Fibroblast of peridontal ligament (primary cell): ENCODE measurements around the gene MACIR.
"Not testable (repeated sequence)": the region's sequence is repeated elsewhere in the genome, so short reads cannot be mapped to it uniquely, and the experiment has no call there.

Source experiments
- DNase-seq: peaks from one replicate; pipeline ENCODE4 v3.0.0-alpha.2; 2010; ENCODE audit errors: extremely low read depth

MACIR gene, protein sequence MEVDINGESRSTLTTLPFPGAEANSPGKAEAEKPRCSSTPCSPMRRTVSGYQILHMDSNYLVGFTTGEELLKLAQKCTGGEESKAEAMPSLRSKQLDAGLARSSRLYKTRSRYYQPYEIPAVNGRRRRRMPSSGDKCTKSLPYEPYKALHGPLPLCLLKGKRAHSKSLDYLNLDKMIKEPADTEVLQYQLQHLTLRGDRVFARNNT

DNA sequence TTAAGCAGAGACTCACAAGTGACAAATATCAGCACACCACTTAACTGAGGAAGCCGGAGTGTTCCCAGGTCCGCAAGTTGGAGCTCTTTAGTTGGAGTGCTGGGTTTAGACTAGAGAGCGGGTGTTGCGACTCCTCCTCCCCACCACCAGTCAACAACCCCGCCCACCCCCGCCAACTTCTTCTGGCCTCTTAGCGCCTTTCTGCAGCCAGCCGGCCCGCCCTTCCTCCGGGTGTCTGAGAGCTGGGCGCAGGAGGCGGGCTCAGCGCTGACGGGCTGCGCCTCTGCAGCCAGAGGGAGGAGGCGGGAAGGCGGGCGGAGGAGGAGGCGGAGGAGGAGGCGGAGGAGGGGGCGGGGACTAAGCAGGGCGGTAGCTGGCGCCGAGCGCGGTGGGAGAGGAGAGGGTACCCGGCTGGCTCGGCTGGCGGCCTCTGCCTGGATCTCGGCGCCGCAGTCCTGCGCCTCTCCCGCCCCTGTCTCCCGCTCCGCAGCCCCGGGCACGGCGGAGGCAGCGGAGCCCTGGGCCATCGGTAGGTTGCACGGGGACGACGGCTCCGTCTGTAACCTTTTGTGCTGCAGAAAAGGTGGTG lies at the start of gene MACIR:
Gene MACIR, plus strand, starts transcription at position 396 of the 589 bp plus-strand sequence. CDS start 17,157 bp downstream, outside the sequence.
- DNase-seq: peak; percentile 94

DNA sequence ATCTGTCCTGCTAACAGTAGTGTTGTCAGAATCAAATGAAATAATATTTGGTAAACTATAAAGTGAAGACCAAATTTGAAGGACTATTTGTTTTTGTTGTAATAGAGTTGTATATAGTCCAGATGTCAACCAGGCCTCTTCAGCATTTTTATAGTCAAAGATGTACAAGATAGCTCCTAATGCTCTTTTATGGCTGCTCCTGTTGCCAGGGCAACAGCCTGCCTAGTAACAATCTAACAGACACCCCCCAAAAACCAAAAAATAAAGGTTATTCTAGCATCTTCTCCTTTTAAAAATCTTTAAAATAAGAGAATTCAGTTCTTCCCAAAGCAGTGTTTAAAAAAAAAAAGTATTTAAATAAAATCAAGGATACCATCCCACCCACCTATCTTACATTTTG lies 49.5 kb upstream of the MACIR start:
- DNase-seq: no peak

DNA sequence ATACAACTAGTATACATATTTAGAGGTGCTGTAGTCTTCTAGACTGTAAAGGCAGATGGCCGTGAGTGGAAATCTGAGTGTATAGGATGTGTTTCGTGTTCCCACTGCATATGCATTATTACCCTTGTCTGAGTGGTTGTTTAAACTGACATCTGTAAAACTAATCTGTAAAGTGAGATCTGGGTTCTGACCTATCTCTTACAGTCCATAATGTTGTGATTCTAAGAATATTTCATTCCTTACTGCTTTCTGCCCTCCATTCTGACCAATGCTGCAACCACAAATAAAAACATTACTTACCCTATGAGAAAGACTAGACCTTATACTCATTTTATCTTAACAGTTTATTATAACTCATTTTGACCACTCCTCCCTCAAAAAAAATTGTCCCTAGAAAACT lies 47.6 kb upstream of the MACIR start:
- DNase-seq: no peak

DNA sequence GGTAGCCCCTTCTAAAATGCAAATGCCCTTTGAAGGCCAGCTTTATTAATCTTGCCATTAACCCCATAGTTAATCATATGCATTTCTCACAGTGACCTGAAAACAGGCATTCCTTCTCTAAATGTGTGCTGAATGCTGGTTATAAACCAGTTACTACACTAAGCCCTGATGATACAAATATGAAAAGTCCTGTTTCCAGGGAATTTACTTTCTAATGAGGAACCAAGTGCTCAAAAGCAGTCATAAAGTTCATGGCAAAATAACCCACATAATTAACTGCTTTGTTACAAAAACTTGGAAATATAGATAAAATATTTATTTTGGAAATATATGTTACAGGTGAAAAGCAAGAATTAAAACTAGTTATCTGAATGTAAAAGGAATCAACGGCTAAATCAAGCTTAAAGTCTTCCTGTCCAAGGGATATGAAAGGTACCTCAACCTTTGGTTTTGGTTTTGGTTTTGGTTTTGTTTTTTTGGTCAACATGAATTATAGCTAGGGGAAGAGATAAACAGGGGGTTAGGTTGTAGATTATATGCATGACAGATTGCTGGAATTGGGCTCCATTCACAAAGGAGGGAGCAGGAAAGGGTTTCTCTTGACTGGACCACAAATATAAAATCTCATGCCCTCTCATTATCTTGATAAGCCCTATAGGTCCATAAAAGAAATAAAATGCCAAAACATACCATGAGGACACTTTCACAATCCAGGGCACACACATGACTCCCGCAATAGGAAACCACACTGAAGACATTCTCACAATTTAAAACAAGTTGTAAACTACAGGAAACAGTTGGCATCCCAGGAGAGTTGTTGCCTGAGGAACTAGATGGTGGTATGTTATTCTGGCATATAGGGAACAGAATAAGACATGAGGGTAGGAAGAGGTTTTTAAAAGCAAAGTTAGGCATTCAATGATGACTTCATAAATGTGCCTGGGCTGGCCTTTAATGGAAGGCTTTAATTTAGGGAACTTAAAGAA lies 46.7 kb upstream of the MACIR start:
- DNase-seq: peak; percentile 36

DNA sequence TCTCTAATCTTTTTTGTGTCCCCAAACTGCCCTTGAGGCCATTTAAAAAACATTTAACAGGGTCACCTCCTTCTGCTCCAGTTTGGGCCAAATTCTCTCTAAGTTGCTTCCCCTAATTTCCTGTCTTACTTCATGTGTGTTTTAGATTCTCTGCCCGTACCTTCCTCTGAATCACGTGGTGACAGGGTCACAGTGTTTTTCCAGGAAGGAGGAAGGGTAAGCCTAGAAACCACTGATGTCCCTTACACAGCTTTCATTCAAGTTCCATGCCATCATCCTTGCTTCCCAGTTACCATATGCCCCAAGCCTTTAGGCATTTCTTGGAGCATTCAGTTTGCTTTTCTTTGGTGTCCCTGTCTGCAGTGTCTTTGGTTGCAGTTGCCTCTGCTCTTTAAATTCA lies 42.4 kb upstream of the MACIR start:
- no peak for DNase-seq

DNA sequence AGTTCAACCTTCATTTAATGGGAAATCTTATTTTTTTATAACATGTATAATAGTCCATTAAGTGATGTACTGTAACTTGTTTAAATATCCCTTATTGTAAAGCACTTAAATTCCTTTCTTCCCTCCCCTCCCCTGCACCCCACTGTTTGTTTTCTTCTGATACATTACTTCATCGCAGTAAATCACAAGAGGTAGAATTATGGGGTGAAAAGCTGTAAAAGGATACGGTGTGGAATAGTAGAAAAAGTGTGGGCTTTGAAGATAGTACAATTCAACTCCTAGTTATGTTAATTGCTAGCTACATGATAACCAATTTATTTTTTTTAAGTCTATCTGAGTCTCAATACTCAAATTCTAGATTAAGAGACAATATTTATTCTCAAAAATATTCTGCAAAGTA lies 41.9 kb upstream of the MACIR start:
- no peak for DNase-seq

DNA sequence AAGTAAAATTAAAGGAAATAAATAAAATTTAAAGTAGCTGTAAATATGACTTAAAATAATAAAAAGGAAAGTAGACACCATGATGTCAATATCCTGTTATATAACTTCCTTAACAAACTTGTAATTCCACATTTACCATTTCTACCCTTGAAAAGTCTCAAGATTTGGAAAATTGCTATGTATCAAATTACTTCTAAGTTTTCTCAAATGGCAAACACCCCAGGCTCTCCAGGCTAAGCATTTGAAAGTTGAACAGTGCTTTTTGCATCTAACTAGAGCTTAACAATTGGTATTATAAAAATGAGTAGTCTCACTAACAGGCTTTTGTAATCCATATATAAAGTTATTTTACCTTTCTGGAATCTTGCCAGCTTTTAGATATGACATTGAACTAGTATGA lies 41.5 kb upstream of the MACIR start:
- peak; percentile 60 for DNase-seq

DNA sequence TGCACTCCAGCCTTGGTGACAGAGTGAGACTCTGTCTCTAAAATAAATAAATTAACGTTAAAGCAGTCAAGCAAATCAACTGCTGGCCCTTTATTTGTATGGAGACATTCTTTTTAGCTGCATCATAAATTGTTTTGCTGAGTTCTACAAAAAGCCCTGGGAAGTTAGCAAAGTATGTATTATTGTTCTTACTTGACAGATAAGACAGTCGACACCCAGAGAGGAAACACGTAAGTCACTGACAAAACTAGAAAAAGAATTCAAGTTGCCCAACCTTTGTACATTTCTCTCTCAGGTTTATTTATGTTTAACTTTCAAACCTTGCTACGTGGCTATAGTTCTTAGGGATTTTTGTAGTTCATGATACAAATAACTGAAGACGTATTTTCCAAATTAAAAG lies 40.4 kb upstream of the MACIR start:
- peak; percentile 41 for DNase-seq

DNA sequence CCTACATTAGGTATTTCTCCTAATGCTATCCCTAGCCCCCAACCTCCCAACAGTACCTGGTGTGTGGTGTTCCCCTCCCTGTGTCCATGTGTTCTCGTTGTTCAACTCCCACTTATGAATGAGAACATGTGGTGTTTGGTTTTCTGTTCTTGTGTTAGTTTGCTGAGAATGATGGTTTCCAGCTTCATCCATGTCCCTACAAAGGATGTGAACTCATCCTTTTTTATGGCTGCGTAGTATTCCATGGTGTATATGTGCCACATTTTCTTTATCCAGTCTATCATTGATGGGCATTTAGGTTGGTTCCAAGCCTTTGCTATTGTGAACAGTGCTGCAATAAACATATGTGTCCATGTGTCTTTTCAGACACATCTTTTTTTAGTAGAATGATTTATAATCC lies 39.5 kb upstream of the MACIR start:
- DNase-seq: not testable (repeated sequence)

DNA sequence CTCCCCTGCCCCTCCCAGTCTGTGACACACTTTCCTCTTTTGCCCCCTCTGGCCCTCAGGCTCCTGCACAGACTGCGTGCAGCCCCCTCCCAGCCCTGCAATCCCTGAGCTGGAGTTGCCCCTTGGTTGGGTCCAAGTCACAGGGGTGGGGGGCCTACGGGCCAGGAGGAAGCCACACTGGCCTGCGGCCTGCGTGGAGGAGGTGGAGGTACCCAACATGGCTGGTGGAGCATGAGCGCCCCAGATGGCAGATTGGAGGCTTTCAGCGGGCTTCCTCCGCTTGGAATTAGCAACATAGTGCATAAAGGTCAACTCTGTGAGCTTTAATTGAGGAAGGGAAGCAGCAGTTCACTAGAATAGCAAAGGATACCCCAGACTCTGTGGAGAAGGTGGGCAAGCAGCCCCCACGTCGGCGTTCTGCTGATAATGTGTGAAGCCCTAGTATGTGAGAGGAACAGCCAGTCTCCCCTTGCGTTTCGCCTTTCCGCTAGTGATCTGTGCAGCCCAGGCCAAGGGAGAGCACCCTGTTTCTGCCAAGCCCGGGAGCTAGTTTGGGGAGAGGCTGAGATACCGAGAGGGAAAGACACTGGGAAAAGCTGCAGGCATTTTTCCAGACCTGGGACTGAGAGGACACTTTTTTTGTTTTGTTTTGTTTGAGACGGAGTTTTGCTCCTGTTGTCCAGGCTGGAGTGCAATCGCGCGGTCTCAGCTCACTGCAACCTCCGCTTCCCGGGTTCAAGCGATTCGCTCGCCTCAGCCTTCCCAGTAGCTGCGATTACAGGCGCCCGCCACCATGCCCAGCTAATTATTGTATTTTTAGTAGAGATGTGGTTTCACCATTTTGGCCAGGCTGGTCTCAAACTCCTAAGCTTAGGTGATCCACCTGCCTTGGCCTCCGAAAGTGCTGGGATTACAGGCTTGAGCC lies 35.3 kb upstream of the MACIR start:
- DNase-seq: no peak

DNA sequence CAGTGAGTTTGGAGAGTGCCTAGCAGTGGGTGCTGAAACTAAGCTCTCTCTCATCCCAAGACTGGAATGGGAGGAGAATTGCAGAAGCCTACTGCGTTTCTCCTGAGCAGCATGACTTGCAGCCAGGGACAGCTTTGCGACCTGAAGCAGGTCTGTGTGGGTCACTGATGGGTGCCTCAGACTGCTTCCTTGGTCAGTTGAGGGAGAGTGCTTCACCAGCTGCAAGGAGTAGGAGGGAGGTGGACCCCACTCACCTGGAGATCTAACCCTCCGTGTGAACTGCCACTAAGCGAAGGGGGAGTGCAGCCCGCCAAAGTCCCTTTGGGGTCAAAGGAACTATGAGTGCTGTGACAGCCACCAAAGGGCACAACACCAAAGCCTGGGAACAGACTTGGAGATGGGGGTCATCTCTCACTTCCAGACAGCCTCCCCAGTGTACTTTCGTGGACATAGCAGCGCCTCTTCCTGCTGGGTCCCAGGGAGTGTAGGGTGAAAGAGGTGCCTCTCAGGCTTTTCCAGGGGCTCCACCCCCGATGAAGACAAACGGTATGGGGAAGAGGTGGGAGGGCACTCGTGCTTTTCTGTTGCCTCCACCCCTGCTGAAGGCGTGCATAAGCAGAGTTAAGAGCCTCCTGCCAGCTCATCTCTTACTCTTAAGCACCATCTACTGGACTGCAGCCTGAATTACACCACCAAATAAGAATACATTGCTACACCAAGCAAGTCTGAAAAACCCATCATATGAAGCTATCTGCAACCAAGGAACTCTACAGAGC lies 34.3 kb upstream of the MACIR start:
- peak; percentile 78 for DNase-seq

DNA sequence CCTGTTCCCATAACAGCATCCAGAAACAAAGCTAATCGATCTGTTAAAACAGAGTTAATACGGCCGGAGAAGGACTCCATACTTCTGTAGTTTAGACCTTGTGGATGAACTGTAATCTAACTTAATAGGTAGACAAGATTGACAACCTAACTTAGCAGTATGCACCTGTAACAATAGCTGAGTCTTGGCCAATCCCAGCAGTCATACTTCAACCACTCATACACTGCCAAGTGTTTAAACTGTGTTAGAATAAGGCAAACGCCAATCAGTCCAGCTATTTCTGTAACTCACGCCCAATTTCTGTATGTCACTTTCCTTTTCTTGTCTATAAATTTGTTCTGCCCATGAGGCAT lies 33.7 kb upstream of the MACIR start:
- DNase-seq: no peak

DNA sequence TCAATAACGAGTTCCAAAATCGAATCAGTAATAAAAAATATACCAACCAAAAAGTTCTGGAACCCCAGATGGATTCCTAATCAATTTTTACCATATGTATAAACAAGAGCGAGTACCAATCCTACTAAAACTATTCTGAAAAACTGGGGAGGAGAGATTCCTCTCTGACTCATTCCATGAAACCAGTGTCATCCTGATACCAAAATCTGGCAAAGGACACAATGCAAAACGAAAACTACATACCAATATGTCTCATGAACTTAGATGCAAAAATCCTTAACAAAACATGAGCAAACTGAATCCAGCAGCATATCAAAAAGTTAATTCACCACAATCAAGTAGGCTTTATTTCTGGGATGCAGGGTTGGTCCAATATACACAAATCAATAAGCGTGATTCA lies 30.5 kb upstream of the MACIR start:
- DNase-seq: peak; percentile 31

DNA sequence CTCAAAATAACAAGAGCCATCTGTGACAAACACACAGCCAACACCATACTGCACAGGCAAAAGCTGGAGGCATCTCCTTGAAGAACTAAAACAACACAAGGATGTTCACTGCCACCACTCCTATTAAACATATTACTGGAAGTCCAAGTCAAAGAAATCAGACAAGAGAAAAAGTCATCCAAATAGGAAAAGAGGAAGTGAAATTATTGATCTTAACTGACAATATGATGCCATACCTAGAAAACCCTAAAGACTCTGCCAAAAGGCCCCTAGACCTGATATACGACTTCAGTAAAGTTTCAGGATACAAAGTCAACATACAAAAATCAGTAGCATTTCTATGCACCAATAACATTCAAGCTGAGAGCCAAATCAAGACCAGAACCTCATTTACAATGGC lies 30.0 kb upstream of the MACIR start:
- no peak for DNase-seq

DNA sequence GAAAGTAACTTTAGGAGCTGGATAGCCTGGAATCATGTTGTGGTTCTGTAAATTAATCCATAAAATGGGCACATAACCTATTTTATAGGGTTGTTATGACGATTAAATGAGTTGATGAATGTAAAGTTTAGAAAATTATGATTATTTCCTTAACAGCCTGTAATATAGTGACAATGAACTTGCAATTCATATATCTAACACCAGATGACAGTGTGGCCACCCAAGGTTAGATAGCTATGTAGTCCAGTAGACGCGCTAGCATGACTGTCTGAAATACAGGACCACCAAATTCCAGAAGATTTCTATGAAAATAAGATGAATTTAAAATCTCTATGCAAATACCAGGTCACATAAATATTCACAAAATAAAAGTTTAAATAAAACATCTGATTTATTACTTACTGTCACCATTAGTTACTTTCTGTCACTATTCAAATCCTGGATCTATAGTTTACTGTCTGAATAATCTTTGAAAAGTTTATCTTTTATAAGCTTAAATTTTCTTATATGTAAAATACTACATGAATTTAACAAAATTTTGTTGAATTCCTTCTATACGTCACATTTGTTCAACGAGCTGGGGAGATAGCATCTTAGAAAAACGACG lies 26.1 kb upstream of the MACIR start:
- DNase-seq: peak; percentile 62

DNA sequence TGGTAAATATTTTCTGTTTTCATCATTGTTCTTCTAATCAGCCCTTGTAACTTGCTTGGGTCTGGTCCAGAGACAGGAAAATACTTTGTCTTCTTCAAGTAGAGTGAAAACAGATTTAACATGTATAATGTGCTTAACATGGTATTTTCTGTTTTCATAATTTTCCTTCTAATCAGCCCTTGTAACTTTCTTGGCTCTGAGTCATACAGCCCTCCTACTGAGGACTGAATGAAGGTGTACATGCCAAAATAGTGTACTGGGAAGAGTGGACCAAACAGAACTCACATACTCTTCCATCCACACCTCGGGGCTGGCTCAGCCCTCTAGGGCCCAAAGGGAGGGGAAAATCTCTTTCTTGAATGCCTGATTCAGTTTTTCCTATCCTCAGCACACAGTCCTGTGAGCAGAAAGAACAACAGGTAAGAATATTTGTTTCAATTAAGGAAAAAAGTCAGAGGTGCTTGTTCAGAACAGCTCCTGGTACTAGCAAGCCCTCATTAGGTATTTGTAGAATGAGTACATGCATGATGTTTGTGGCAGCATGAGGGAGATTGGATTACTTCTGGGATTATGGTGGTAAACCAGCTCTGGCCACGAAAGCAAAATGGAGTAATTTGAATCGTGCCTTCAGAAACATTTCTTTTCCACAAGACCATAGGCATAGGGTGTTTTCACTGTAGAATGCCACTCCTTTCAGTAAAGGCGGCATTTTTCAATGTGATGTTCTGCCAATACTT lies 24.2 kb upstream of the MACIR start:
- peak; percentile 29 for DNase-seq

DNA sequence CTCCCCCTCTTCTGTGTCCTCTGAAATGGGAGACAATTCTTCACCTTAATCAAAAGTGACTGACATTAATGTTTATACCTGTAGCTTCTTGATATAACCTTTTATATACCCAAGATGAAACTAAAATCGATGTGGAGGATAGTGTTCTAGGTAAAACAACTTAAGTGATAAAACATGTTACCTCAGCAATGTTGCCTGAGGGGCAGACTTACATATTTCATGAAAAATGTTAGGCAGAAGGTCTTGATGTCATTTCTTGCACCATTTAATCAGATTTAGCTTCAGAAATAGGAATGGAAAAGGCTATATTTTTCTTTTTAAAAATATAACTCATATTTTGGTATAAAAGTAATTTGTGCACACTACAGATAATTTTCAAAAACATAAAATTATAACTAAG lies 22.7 kb upstream of the MACIR start:
- DNase-seq: no peak

DNA sequence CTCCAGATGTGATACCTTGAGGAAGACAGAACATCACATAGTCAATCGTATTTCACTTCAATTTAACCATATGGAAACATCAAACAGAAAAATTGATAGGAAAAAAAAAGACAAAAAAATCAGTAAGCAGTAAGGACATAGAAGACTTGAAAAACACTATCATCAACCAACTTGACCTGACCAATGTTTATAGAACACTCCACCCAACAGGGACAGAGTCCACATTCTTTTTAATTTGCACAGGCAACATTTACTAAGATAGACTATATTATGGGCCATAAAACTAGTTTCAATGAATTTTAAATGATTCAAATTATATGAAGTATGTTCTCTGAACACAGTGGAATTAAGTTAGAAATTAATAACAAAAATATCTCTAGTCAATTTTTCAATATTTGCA lies 20.8 kb upstream of the MACIR start:
- DNase-seq: no peak

DNA sequence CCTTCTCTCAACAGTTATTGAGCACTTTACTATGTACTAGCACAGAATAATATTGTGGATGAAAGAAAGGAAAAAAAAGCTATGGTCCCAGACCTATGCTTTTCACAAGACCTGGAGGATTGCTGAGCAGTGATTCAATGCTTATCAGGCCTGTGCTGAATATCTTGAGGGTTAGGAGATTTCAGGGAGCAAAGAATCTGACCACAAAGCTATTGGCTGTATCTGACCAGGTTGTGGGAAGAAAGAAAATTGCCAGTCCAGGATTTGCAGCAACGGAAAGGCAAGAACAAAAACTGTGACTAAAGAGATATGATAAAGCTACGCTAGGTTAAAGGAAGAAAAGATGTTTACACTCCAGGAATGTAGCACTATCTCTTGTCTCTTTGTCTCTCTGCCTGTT lies 14.9 kb upstream of the MACIR start:
- DNase-seq: no peak

DNA sequence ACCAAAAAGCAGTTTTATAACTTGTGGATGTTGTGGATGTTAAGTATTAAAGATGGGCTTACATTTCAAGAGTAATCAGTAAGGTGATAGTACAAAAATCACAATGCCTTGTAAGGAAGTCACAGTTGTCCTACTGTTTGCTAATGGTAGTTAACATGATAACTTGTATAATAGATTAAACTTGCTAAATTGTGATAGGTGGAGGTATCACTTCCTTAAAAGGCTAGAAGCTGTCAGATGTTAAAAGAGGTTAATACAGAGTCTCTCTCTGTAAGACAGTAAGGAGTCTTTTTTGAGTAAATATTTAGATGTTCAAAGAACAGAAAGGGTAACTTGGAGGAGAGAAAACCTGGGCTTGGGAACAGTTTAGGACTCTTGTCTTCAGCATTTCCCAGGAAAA lies 14.2 kb upstream of the MACIR start:
- no peak for DNase-seq
